T47D (cell line): ENCODE data around the gene UNC45B.

Experiments used
- DNase-seq, 2 experiments: peaks; one replicate each; pipeline versions ENCODE4 v3.0.0 to v3.0.0-alpha.2; 2011 to 2012; ENCODE audit warnings: low read depth in 1 of 2, low spot score in 1 of 2
- JUND ChIP-seq: IDR thresholded peaks from 2 replicates; pipeline ENCODE4 v1.6.1; 2012; ENCODE audit warnings: low read depth
- in situ Hi-C: cut with HindIII; loops from 2 replicates; pipeline ENCODE4 v1.10.0; 2016; ENCODE audit warnings: low sequenced_read_pairs, low pct_unique_long_range_greater_than_20kb

UNC45B gene

GRCh38 chr17:35127751-35128514, 19.7 kb upstream of the UNC45B start:
- in situ Hi-C loops = no loop called here
- no peak for DNase-seq
- no peak for TF ChIP-seq JUND

- TF ChIP-seq JUND = no peak
- no peak for DNase-seq
- in situ Hi-C loops = no loop called here
Observed at GRCh38 chr17:35129154-35129972, 18.3 kb upstream of the UNC45B start.

- TF ChIP-seq JUND = no peak
- in situ Hi-C loops = no loop called here
- no peak for DNase-seq
Observed at GRCh38 chr17:35129973-35130351, 17.7 kb upstream of the UNC45B start.

GRCh38 chr17:35130392-35130791, 17.2 kb upstream of the UNC45B start:
- no peak for DNase-seq
- in situ Hi-C loops = no loop called here
- no peak for TF ChIP-seq JUND

GRCh38 chr17:35132099-35132498, 15.5 kb upstream of the UNC45B start:
- no peak for DNase-seq
- no peak for TF ChIP-seq JUND
- in situ Hi-C loops = no loop called here

- in situ Hi-C loops = no loop called here
- TF ChIP-seq JUND = no peak
- no peak for DNase-seq
Observed at GRCh38 chr17:35132816-35133550, 14.6 kb upstream of the UNC45B start.

GRCh38 chr17:35135322-35135721, 12.3 kb upstream of the UNC45B start:
- no peak for TF ChIP-seq JUND
- in situ Hi-C loops = no loop called here
- no peak for DNase-seq

- DNase-seq = no peak
- in situ Hi-C loops = no loop called here
- TF ChIP-seq JUND = no peak
Observed at GRCh38 chr17:35138218-35138617, 9.4 kb upstream of the UNC45B start.

- TF ChIP-seq JUND = no peak
- in situ Hi-C loops = no loop called here
- DNase-seq = peak; percentile 86 to 91
Observed at GRCh38 chr17:35141681-35142466, 5.7 kb upstream of the UNC45B start, which contains the start of gene NLE1. Gene NLE1, minus strand, starts transcription at chr17:35142303. Its CDS starts 28 bp downstream, at chr17:35142275.

GRCh38 chr17:35142467-35142796, 5.2 kb upstream of the UNC45B start:
- DNase-seq = no peak
- no peak for TF ChIP-seq JUND
- in situ Hi-C loops = no loop called here

- in situ Hi-C loops = no loop called here
- DNase-seq = no peak
- no peak for TF ChIP-seq JUND
Observed at GRCh38 chr17:35144840-35145239, 2.8 kb upstream of the UNC45B start.

- TF ChIP-seq JUND = no peak
- DNase-seq = no peak
- in situ Hi-C loops = no loop called here
Observed at GRCh38 chr17:35146214-35146833, 1.3 kb upstream of the UNC45B start.
